BE2C (cell line): ENCODE measurements around the gene CSNK2A1.

ENCODE experiments used
- DNase-seq: peaks from one replicate; pipeline ENCODE4 v3.0.0-alpha.2; 2020
- H3K27me3 ChIP-seq: fragments of 250-450 bp; sonication (Bioruptor Pico); 2 replicates; pipeline ENCODE4 v1.5.1; 2020; ENCODE audit warnings: mild to moderate bottlenecking
- H3K36me3 ChIP-seq: fragments of 250-450 bp; sonication (Bioruptor Pico); 2 replicates; pipeline ENCODE4 v1.5.1; 2020; ENCODE audit warnings: mild to moderate bottlenecking
- H3K4me1 ChIP-seq: fragments of 250-450 bp; sonication (Bioruptor Pico); 2 replicates; pipeline ENCODE4 v1.5.1; 2020
- H3K4me3 ChIP-seq: 2 replicates; pipeline ENCODE4 v1.5.1; 2011; ENCODE audit warnings: low read depth, low read length
- H3K9me3 ChIP-seq: fragments of 250-450 bp; sonication (Bioruptor Pico); 2 replicates; pipeline ENCODE4 v1.5.1; 2020
- CTCF ChIP-seq: IDR thresholded peaks from 2 replicates; pipeline ENCODE4 v1.5.1; 2012; ENCODE audit warnings: mild to moderate bottlenecking, low read depth, low read length

CSNK2A1 gene

DNA sequence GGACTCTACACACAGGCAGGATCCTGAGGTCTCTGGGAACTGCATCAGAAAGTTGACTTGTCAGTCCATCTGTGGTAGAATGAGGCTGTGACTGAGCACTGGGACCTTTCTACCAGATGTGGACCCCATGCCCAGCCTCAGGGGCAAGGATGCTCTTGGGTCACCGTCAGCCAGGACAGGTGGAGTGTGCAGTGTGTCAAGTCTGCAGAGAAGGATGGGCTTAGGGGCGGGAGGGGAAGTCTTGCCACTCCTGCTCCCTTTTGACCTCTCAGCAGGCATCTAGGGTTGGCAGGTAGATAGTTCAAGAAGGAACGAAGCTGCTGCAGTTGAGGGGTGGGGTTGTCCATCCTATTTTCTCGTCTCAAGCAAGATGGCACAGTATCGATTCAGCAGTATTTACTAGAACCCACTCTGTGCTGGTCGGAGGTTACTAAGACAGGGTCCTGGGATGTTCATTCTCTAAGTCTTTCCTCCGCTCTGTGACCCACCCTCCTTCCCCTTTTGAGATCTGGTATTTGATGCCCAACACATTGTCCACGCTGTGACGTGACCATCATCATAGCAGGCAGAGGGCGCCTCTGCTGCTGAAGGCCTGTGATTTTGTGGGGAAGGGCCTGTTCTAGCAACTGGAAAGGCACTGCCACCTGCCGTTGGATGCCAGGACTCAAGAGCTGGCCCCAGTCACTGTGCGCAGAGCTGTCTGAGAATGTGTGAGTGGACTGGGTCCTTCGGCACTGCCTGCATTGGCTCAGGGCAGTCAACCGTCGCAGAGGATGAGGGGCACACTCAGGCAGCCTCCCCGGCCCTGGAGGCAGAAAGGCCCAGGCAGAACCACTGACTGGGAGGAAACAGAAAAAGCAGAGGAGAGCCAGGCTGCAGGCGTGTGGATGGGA lies 112.3 kb downstream of the CSNK2A1 start:
- DNase-seq, result peak; percentile 76
- Histone ChIP-seq H3K27me3 (no peaks in the 10 kb centered on the region), H3K4me3 (no peak overlapping the region), H3K9me3 (no peaks in the 10 kb centered on the region), H3K36me3 (no peaks in the 10 kb centered on the region), H3K4me1 (no peaks in the 10 kb centered on the region)
- TF ChIP-seq CTCF, result peak; percentile 81

- no peaks in the 10 kb centered on the region for H3K36me3 ChIP-seq
Measured at GRCh38 chr20:430091-430999, 113.2 kb downstream of the CSNK2A1 start.

GRCh38 chr20:428658-429200 lies 114.9 kb downstream of the CSNK2A1 start:
- Histone ChIP-seq H3K4me3 (no peak overlapping the region), H3K27me3 (no peaks in the 10 kb centered on the region), H3K4me1 (no peaks in the 10 kb centered on the region), H3K9me3 (no peaks in the 10 kb centered on the region), H3K36me3 (no peaks in the 10 kb centered on the region)
- no peak for DNase-seq
- TF ChIP-seq CTCF, result no peak

More at GRCh38 chr20:430091-430999, 113.2 kb downstream of the CSNK2A1 start:
- no peak for DNase-seq
- no peaks in the 10 kb centered on the region for H3K9me3 ChIP-seq
- no peaks in the 10 kb centered on the region for H3K4me1 ChIP-seq
- no peak overlapping the region for H3K4me3 ChIP-seq
- TF ChIP-seq CTCF, result no peak
- H3K27me3 ChIP-seq, result no peaks in the 10 kb centered on the region

- Histone ChIP-seq H3K36me3 (no peaks in the 10 kb centered on the region), H3K27me3 (no peaks in the 10 kb centered on the region), H3K9me3 (no peaks in the 10 kb centered on the region), H3K4me3 (no peak overlapping the region), H3K4me1 (no peaks in the 10 kb centered on the region)
- DNase-seq, result no peak
- no peak for TF ChIP-seq CTCF
Measured at GRCh38 chr20:427849-428657, 115.5 kb downstream of the CSNK2A1 start.

- no peaks in the 10 kb centered on the region for H3K9me3 ChIP-seq
- no peak overlapping the region for H3K4me3 ChIP-seq
- no peaks in the 10 kb centered on the region for H3K4me1 ChIP-seq
- no peak for TF ChIP-seq CTCF
- H3K36me3 ChIP-seq, result no peaks in the 10 kb centered on the region
- no peaks in the 10 kb centered on the region for H3K27me3 ChIP-seq
- no peak for DNase-seq
Measured at GRCh38 chr20:427401-427800, 116.2 kb downstream of the CSNK2A1 start.
